Measurements from ENCODE around the gene SCFD2. TPM values are rescaled to one million over a fixed set of nuclear protein-coding genes. Genes with fewer than 3 reads are reported as not detected.

SCFD2 gene
- total and polyA plus RNA-seq, 4 donors = 4.3 to 28.8 (median 7.4) TPM

DNA sequence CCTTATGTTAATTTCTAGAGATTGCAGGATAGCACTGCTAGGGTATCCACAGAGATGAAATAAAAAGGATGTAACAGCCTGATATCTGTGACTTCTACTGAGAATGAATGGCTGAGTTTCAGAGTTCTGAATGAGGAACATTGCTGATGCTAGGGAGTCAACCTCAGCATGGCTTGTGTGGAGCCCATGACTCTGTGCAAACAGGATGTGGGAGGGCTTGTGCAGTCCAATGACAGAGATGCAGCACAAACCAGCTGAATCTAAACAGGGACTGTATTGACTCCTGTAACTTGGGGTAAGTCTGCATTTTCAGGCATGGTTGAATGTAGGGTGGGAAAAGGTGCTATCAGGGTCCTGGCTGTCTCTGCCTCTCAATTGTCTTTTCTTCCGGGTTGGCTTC is 509.1 kb downstream of the SCFD2 start:
- Histone ChIP-seq H3K4me1 (ENCODE audit: control insufficient read depth in 4 of 4, insufficient read depth in 4 of 4, low read length in 3 of 4) (peaks cover 0 to 6% (median 2%) of the 10 kb centered on the region in 4 donors), H3K4me3 (ENCODE audit: low read depth in 1 of 3, low read length in 3 of 3) (no peak overlapping the region), H3K9ac (ENCODE audit: low read depth in 1 of 2, low read length in 2 of 2) (no peak overlapping the region), H3K36me3 (ENCODE audit: control insufficient read depth in 4 of 4, insufficient read depth in 3 of 4, low read depth in 1 of 4, low read length in 3 of 4) (no peaks in the 10 kb centered on the region), H3K9me3 (ENCODE audit: control insufficient read depth in 4 of 4, low read length in 3 of 4) (peaks cover 0 to 11% (median 6%) of the 10 kb centered on the region in 4 donors), H3K27ac (ENCODE audit: low read depth in 1 of 2, low read length in 2 of 2) (no peak overlapping the region), H3K27me3 (ENCODE audit: control insufficient read depth in 4 of 4, insufficient read depth in 4 of 4, low read length in 3 of 4) (no peaks in the 10 kb centered on the region)
- 92% methylated on average over 1 of the region's 1 CpG for WGBS
- TF ChIP-seq EGR1 (IDR thresholded peaks at IDR 0.05; ENCODE audit: low read depth in 2 of 2) = no peak
- TF ChIP-seq REST (IDR thresholded peaks at IDR 0.05) = no peak
- TF ChIP-seq JUND (IDR thresholded peaks at IDR 0.05) = no peak
- DNase-seq (ENCODE audit: low spot score) = no peak

- no peak overlapping the region for H3K27ac ChIP-seq (ENCODE audit: low read depth in 1 of 2, low read length in 2 of 2)
Measured at GRCh38 chr4:52853351-52853750, 512.5 kb downstream of the SCFD2 start.

More at GRCh38 chr4:52853351-52853750, 512.5 kb downstream of the SCFD2 start:
- Histone ChIP-seq H3K4me3 (ENCODE audit: low read depth in 1 of 3, low read length in 3 of 3) (no peak overlapping the region), H3K27me3 (ENCODE audit: control insufficient read depth in 4 of 4, insufficient read depth in 4 of 4, low read length in 3 of 4) (no peaks in the 10 kb centered on the region), H3K9ac (ENCODE audit: low read depth in 1 of 2, low read length in 2 of 2) (no peak overlapping the region), H3K9me3 (ENCODE audit: control insufficient read depth in 4 of 4, low read length in 3 of 4) (peaks cover 0 to 10% (median 5%) of the 10 kb centered on the region in 4 donors), H3K4me1 (ENCODE audit: control insufficient read depth in 4 of 4, insufficient read depth in 4 of 4, low read length in 3 of 4) (no peaks in the 10 kb centered on the region), H3K36me3 (ENCODE audit: control insufficient read depth in 4 of 4, insufficient read depth in 3 of 4, low read depth in 1 of 4, low read length in 3 of 4) (no peaks in the 10 kb centered on the region)
- no peak for DNase-seq (ENCODE audit: low spot score)
- no peak for TF ChIP-seq HNF4G (IDR thresholded peaks at IDR 0.05)
- no peak for TF ChIP-seq GABPA (IDR thresholded peaks at IDR 0.05 in 1 of 2, conservative IDR thresholded peaks at IDR 0.05 in 1 of 2)
- TF ChIP-seq NR2F2 (IDR thresholded peaks at IDR 0.05) = no peak
- TF ChIP-seq HNF4A (conservative IDR thresholded peaks at IDR 0.05) = no peak
- no peak for TF ChIP-seq CTCF (IDR thresholded peaks at IDR 0.05; ENCODE audit: low read depth, low read length, missing input control)
- TF ChIP-seq REST (IDR thresholded peaks at IDR 0.05) = no peak
- TF ChIP-seq FOXA1 (IDR thresholded peaks at IDR 0.05) = no peak
- TF ChIP-seq, protein P1, sequence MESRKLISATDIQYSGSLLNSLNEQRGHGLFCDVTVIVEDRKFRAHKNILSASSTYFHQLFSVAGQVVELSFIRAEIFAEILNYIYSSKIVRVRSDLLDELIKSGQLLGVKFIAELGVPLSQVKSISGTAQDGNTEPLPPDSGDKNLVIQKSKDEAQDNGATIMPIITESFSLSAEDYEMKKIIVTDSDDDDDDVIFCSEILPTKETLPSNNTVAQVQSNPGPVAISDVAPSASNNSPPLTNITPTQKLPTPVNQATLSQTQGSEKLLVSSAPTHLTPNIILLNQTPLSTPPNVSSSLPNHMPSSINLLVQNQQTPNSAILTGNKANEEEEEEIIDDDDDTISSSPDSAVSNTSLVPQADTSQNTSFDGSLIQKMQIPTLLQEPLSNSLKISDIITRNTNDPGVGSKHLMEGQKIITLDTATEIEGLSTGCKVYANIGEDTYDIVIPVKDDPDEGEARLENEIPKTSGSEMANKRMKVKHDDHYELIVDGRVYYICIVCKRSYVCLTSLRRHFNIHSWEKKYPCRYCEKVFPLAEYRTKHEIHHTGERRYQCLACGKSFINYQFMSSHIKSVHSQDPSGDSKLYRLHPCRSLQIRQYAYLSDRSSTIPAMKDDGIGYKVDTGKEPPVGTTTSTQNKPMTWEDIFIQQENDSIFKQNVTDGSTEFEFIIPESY (IDR thresholded peaks at IDR 0.05) = no peak
- TF ChIP-seq ATF3 (IDR thresholded peaks at IDR 0.05) = no peak
- no peak for TF ChIP-seq JUND (IDR thresholded peaks at IDR 0.05)
- no peak for TF ChIP-seq RAD21 (IDR thresholded peaks at IDR 0.05)
- TF ChIP-seq RXRA (IDR thresholded peaks at IDR 0.05) = no peak
- TF ChIP-seq TAF1 (conservative IDR thresholded peaks at IDR 0.05) = no peak
- no peak for TF ChIP-seq EGR1 (IDR thresholded peaks at IDR 0.05; ENCODE audit: low read depth in 2 of 2)
- no peak for TF ChIP-seq SP1 (IDR thresholded peaks at IDR 0.05)
- no peak for TF ChIP-seq YY1 (IDR thresholded peaks at IDR 0.05)
